ENCODE measurements around the gene TUBE1. TPM values are rescaled to one million over a fixed set of nuclear protein-coding genes. Genes with fewer than 3 reads are reported as not detected.

Gene TUBE1
- total RNA-seq, 1 experiment from 2014 or later, result 42.5 TPM

DNA sequence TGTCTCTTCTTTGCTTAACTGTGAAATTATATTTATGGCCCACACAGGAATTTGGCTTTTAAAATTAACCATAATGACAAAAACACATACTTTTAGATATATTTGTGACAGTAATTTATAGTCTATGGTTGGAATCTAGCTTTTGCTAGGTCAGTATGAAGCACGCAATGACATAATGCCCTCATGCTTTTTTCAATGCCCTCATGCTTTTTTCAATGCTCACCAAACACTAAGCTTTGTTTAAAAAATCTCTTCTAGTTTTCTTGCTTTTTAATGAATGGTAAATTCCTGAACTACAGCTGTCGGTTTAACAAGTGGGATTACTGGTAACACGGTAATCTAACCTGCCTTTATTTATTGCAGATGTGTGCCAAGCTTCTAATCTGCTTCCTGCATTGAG is 20.7 kb downstream of the TUBE1 start:
- no peak overlapping the region for H2AFZ ChIP-seq (ENCODE audit: low read depth, low read length, poor library complexity, severe bottlenecking)
- no peak for ATAC-seq
- H3K4me1 ChIP-seq (ENCODE audit: control insufficient read depth in 1 of 2, insufficient read depth in 2 of 2, low read length in 2 of 2), result no peaks in the 10 kb centered on the region
- CTCF ChIA-PET, result no interaction called here
- H3K9me3 ChIP-seq (ENCODE audit: control insufficient read depth in 1 of 2, insufficient read depth in 1 of 2, low read depth in 1 of 2, low read length in 2 of 2), result no peaks in the 10 kb centered on the region
- H3K9ac ChIP-seq (ENCODE audit: low read length), result no peak overlapping the region
- TF ChIP-seq ELF1 (IDR thresholded peaks at IDR 0.05; ENCODE audit: borderline replicate concordance, low read depth) (no peak), REST (IDR thresholded peaks at IDR 0.05; ENCODE audit: low read depth) (no peak), SP1 (IDR thresholded peaks at IDR 0.05; ENCODE audit: low read depth) (no peak), FOSL1 (IDR thresholded peaks at IDR 0.05; ENCODE audit: low read depth) (no peak), YY1 (IDR thresholded peaks at IDR 0.05; ENCODE audit: extremely low read depth, insufficient replicate concordance, low read depth, low read length) (no peak), CBX3 (IDR thresholded peaks at IDR 0.05; ENCODE audit: low read depth) (no peak), RAD21 (IDR thresholded peaks at IDR 0.05; ENCODE audit: low read depth) (no peak), MAX (IDR thresholded peaks at IDR 0.05) (no peak), ZNF274 (IDR thresholded peaks at IDR 0.05; ENCODE audit: low read depth, low read length) (no peak)
- no TSS peak for BruUV-seq (replicated peaks)
- POLR2A ChIA-PET, result no interaction called here
- H3K79me2 ChIP-seq (ENCODE audit: insufficient read depth, low read length), result no peaks in the 10 kb centered on the region
- H3K4me2 ChIP-seq (ENCODE audit: low read length), result no peak overlapping the region
- intact Hi-C loops (cut with micrococcal nuclease), result no loop called here
- no peak overlapping the region for H3K27ac ChIP-seq (ENCODE audit: low read depth, low read length)
- H3K4me3 ChIP-seq (replicated peaks in 1 of 2; ENCODE audit: low read depth in 1 of 2, low read length in 2 of 2), result no peak overlapping the region
- H4K20me1 ChIP-seq (ENCODE audit: insufficient read depth), result no peaks in the 10 kb centered on the region
- H3K36me3 ChIP-seq (ENCODE audit: control insufficient read depth in 1 of 2, insufficient read depth in 2 of 2, low read length in 2 of 2), result peaks cover 0 to 7% of the 10 kb centered on the region in 2 experiments; a peak in 1 of 4 replicates
- RAD21 ChIA-PET (ENCODE audit: low non-redundant PET in 1 of 2, low total read pairs in 2 of 2, uncharacterized antibody in 2 of 2, unreplicated experiment in 2 of 2), result no interaction called here
- H3K27me3 ChIP-seq (ENCODE audit: insufficient read depth, low read length), result no peaks in the 10 kb centered on the region
- no peak for DNase-seq (ENCODE audit: low read depth, low spot score)
- no peaks in the 10 kb centered on the region for H3K9me2 ChIP-seq (ENCODE audit: insufficient read depth)

Measured in HCT116 (cell line).